Glutamatergic neuron (in vitro differentiated cells): ENCODE measurements around the gene GPR26. TPM values are rescaled to one million over a fixed set of nuclear protein-coding genes. Genes with fewer than 3 reads are reported as not detected.

ENCODE experiments used
- DNase-seq: peaks from one replicate; pipeline ENCODE4 v3.0.0; 2022
- H3K27ac Mint-ChIP-seq: one replicate; pipeline ENCODE4 v1.8.0; 2020; ENCODE audit warnings: mild to moderate bottlenecking, mixed read lengths, inconsistent platforms; ENCODE audit not compliant: unreplicated experiment
- H3K27me3 Mint-ChIP-seq: one replicate; pipeline ENCODE4 v1.8.0; 2020; ENCODE audit warnings: mild to moderate bottlenecking, moderate library complexity, mixed read lengths, inconsistent platforms; ENCODE audit not compliant: unreplicated experiment
- H3K36me3 Mint-ChIP-seq: one replicate; pipeline ENCODE4 v1.8.0; 2020; ENCODE audit warnings: mild to moderate bottlenecking, mixed read lengths, inconsistent platforms; ENCODE audit not compliant: unreplicated experiment
- H3K4me1 Mint-ChIP-seq: one replicate; pipeline ENCODE4 v1.8.0; 2020; ENCODE audit warnings: mild to moderate bottlenecking, low read depth, mixed read lengths, inconsistent platforms; ENCODE audit not compliant: unreplicated experiment
- H3K4me3 Mint-ChIP-seq: one replicate; pipeline ENCODE4 v1.8.0; 2020; ENCODE audit warnings: mild to moderate bottlenecking, mixed read lengths, inconsistent platforms; ENCODE audit not compliant: unreplicated experiment
- H3K9me3 Mint-ChIP-seq: one replicate; pipeline ENCODE4 v1.8.0; 2020; ENCODE audit warnings: mild to moderate bottlenecking, moderate library complexity, mixed read lengths, inconsistent platforms; ENCODE audit not compliant: unreplicated experiment
- total RNA-seq: library from RNA; stranded (reverse); fragmentation: NEBNext Ultra II Directional; extraction: Animal tissue kit (Norgen Biotek cat#: 25700); gene quantifications from one replicate; pipeline ENCODE4 v1.2.1, GENCODE V29; 2021; ENCODE audit not compliant: unreplicated experiment
- TF ChIP-seq, protein P1 (sequence below): fragments of 200-600 bp; sonication (generic); IDR thresholded peaks from one replicate; pipeline ENCODE4 v1.5.0; 2021; ENCODE audit not compliant: partially characterized antibody, unreplicated experiment

Gene GPR26
- total RNA-seq, 1 donor from 2014 or later, result 0.10 TPM

DNA sequence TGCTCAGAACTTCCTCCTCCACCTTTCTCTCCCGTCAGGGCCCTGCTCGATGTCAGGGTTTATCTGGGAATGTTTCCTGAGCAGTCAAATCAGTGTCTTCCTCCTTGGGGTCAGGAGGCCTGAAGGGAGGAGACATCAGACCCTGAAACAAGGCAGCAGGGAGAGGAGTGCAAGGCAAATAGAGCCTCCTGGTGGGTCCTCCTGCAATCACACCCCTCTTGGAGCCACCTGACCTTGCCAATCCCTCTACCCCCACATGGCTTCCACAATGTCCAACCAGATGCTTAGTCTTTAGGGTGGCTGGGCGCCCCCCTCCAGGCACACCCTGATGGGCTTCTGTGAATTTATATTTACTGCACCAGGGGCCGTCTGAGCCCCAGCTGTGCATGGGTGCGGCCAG, 12.2 kb downstream of the GPR26 start:
- Mint-ChIP-seq H3K4me3 (no peak overlapping the region), H3K27ac (no peak overlapping the region), H3K36me3 (no peaks in the 10 kb centered on the region), H3K9me3 (peaks cover 2% of the 10 kb centered on the region), H3K4me1 (no peaks in the 10 kb centered on the region), H3K27me3 (no peaks in the 10 kb centered on the region)
- TF ChIP-seq, protein P1, sequence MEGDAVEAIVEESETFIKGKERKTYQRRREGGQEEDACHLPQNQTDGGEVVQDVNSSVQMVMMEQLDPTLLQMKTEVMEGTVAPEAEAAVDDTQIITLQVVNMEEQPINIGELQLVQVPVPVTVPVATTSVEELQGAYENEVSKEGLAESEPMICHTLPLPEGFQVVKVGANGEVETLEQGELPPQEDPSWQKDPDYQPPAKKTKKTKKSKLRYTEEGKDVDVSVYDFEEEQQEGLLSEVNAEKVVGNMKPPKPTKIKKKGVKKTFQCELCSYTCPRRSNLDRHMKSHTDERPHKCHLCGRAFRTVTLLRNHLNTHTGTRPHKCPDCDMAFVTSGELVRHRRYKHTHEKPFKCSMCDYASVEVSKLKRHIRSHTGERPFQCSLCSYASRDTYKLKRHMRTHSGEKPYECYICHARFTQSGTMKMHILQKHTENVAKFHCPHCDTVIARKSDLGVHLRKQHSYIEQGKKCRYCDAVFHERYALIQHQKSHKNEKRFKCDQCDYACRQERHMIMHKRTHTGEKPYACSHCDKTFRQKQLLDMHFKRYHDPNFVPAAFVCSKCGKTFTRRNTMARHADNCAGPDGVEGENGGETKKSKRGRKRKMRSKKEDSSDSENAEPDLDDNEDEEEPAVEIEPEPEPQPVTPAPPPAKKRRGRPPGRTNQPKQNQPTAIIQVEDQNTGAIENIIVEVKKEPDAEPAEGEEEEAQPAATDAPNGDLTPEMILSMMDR, result no peak
- DNase-seq, result no peak

DNA sequence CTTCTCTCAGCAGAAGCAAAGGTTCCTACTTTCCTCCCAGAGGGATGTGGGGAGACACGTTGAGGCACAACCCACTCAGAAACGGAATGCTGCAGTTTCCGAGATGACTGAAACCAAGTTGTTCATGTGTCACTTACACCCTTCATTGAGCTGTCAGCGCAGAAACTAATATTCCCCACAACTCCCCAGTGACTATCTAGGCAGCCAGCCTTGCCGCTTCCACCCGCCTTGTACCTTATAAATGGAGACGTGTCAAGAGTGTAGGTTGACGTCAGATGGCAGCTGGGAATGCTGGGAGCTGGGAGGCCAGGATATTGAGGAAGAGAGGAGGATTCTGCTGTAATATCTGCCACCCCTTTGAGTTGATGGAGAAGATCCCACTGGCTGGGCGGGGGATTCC, 15.1 kb downstream of the GPR26 start:
- Mint-ChIP-seq H3K4me3 (no peak overlapping the region), H3K27me3 (no peaks in the 10 kb centered on the region), H3K4me1 (no peaks in the 10 kb centered on the region), H3K9me3 (peaks cover 6% of the 10 kb centered on the region), H3K27ac (no peak overlapping the region), H3K36me3 (no peaks in the 10 kb centered on the region)
- no peak for DNase-seq
- TF ChIP-seq, protein P1, result no peak

DNA sequence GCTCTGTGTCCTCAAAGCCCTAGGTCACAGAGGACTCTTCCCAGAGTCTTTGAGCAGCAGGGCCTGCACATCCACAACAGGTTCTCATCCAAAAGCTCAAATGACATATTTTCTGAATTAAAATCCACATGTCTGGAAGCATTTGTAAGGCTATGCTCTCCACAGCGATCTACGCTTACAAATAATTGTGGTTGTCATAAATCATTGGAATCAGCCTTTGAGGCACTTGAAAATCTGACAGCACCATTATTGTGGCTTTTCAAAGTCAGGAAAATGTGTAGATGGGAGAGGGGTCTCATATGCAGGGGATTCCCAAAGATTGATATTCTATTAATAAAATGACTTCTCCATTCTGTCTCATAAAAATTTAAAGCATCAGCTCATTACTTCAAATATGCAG, 16.3 kb downstream of the GPR26 start:
- DNase-seq, result no peak
- Mint-ChIP-seq H3K27ac (no peak overlapping the region), H3K4me3 (no peak overlapping the region), H3K4me1 (no peaks in the 10 kb centered on the region), H3K9me3 (peaks cover 6% of the 10 kb centered on the region), H3K36me3 (no peaks in the 10 kb centered on the region), H3K27me3 (no peaks in the 10 kb centered on the region)
- TF ChIP-seq, protein P1, result no peak

DNA sequence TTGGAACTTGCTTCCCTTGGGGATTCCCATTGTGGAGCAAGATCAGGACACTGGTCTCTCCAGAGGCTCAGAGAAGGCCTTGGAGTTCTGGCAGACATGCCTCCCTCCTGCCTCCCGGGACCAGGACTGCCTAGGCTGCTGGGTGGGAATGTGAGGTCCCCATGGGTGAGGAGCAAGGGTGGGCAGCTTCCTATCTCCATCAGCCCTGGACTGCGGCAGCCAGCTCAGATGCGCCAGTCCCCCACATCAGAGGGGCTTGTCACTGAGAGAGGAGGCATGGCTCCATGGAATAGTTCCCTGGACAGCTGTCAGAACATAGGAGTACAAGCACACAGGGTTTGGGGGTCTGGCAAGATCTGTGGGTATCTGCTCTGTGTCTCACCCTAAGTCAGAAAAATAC, 17.3 kb downstream of the GPR26 start:
- no peak overlapping the region for H3K4me3 Mint-ChIP-seq
- no peak for DNase-seq
- H3K9me3 Mint-ChIP-seq, result peaks cover 6% of the 10 kb centered on the region
- H3K36me3 Mint-ChIP-seq, result no peaks in the 10 kb centered on the region
- no peak overlapping the region for H3K27ac Mint-ChIP-seq
- H3K27me3 Mint-ChIP-seq, result no peaks in the 10 kb centered on the region
- TF ChIP-seq, protein P1, result no peak
- H3K4me1 Mint-ChIP-seq, result no peaks in the 10 kb centered on the region

GRCh38 chr10:123683865-123684264, 17.7 kb downstream of the GPR26 start:
- Mint-ChIP-seq H3K36me3 (no peaks in the 10 kb centered on the region), H3K9me3 (peaks cover 6% of the 10 kb centered on the region), H3K27ac (no peak overlapping the region), H3K27me3 (no peaks in the 10 kb centered on the region), H3K4me3 (no peak overlapping the region), H3K4me1 (no peaks in the 10 kb centered on the region)
- TF ChIP-seq, protein P1, result no peak
- no peak for DNase-seq
